Measurements from ENCODE around the gene ADAM22.

- no peak for TF ChIP-seq CTCF (conservative IDR thresholded peaks at IDR 0.05)
- no peak for TF ChIP-seq EZH2 (IDR thresholded peaks at IDR 0.05; ENCODE audit: low read depth)
Observed at GRCh38 chr7:88172842-88173241, 238.8 kb downstream of the ADAM22 start.
